TTC549 (cell line): Measurements from ENCODE around the gene TSC22D4.
"Not testable (repeated sequence)": the region's sequence is repeated elsewhere in the genome, so short reads cannot be mapped to it uniquely, and the experiment has no call there.

Experiments
- FAIRE-seq: peaks from 2 replicates; lab custom pipeline; 2012; peaks lifted over from hg19 to GRCh38; lab: Jason Lieb, UNC

Gene TSC22D4

GRCh38 chr7:100478958-100479660, at the start of gene TSC22D4:
Gene TSC22D4, minus strand, starts transcription at chr7:100479214. Its CDS starts 1,176 bp downstream, at chr7:100478038.
- no peak for FAIRE-seq

- FAIRE-seq = not testable (repeated sequence)
Observed at GRCh38 chr7:100528108-100528866, 49.3 kb upstream of the TSC22D4 start.

GRCh38 chr7:100523192-100523591, 44.2 kb upstream of the TSC22D4 start:
- FAIRE-seq = not testable (repeated sequence)

GRCh38 chr7:100521909-100522593, 43.0 kb upstream of the TSC22D4 start:
- not testable (repeated sequence) for FAIRE-seq

- no peak for FAIRE-seq
Observed at GRCh38 chr7:100521076-100521475, 42.1 kb upstream of the TSC22D4 start.

- FAIRE-seq = no peak
Observed at GRCh38 chr7:100520138-100520537, 41.1 kb upstream of the TSC22D4 start.

- FAIRE-seq = no peak
Observed at GRCh38 chr7:100519580-100519979, 40.6 kb upstream of the TSC22D4 start.

GRCh38 chr7:100517305-100517704, 38.3 kb upstream of the TSC22D4 start:
- no peak for FAIRE-seq

- no peak for FAIRE-seq
Observed at GRCh38 chr7:100516135-100516812, 37.3 kb upstream of the TSC22D4 start.

GRCh38 chr7:100515072-100515532, 36.1 kb upstream of the TSC22D4 start:
- FAIRE-seq = no peak

- no peak for FAIRE-seq
Observed at GRCh38 chr7:100513212-100513810, 34.3 kb upstream of the TSC22D4 start.

GRCh38 chr7:100510437-100511239, 31.6 kb upstream of the TSC22D4 start:
- no peak for FAIRE-seq

- no peak for FAIRE-seq
Observed at GRCh38 chr7:100509231-100509630, 30.2 kb upstream of the TSC22D4 start.

- no peak for FAIRE-seq
Observed at GRCh38 chr7:100506356-100506923, 27.4 kb upstream of the TSC22D4 start.

- FAIRE-seq = no peak
Observed at GRCh38 chr7:100504887-100505611, 26.0 kb upstream of the TSC22D4 start.

GRCh38 chr7:100504031-100504430, 25.0 kb upstream of the TSC22D4 start:
- not testable (repeated sequence) for FAIRE-seq

GRCh38 chr7:100500743-100501142, 21.7 kb upstream of the TSC22D4 start:
- FAIRE-seq = not testable (repeated sequence)

GRCh38 chr7:100496509-100496908, 17.5 kb upstream of the TSC22D4 start:
- FAIRE-seq = no peak

- FAIRE-seq = no peak
Observed at GRCh38 chr7:100493476-100494264, 14.7 kb upstream of the TSC22D4 start.
